K562 (cell line): ENCODE results near the gene SLC39A11. TPM values are rescaled to one million over a fixed set of nuclear protein-coding genes. Genes with fewer than 3 reads are reported as not detected.

Experiments used
- ATAC-seq: fragments of 200-7000 bp; cut with Tn5 transposase; 3 replicates; pipeline ENCODE4 v1.9.1; 2020; ENCODE audit warnings: moderate library complexity
- BruUV-seq: library from RNA; stranded (reverse); fragments of 400-500 nt; replicated peaks from 2 replicates; lab custom pipeline; 2021; lab: Mats Ljungman, UMichigan
- CTCF ChIA-PET: fragments of 300-600 bp; formaldehyde crosslinking; extraction: SDS; loops from one replicate; lab custom pipeline; 2021; ENCODE audit warnings: low intra/inter-chr PET ratio; lab: Yijun Ruan, JAX
- POLR2A ChIA-PET: fragments of 300-600, 350-650 bp; sonication (Branson Sonifier 250); formaldehyde crosslinking; extraction: SDS; loops from one replicate; lab custom pipeline; 2021; ENCODE audit warnings: antibody characterized with exemption, inconsistent platforms; lab: Yijun Ruan, JAX
- DNase-seq, 4 experiments: peaks; one replicate each; pipeline versions ENCODE4 v3.0.0 to v3.0.0-alpha.2; 2011 to 2018; ENCODE audit warnings: low spot score in 3 of 4, mixed read lengths in 3 of 4; ENCODE audit errors: extremely low read depth in 1 of 4
- FAIRE-seq: peaks from 2 replicates; lab custom pipeline; 2011; peaks lifted over from hg19 to GRCh38; lab: Jason Lieb, UNC
- H2AFZ ChIP-seq: 2 replicates; pipeline ENCODE4 v1.6.0; 2011; ENCODE audit warnings: low read depth, low read length, control low read depth, inconsistent platforms
- H3K27ac ChIP-seq: fragments of 200-600 bp; 3 replicates; pipeline ENCODE4 v1.8.0; 2011; ENCODE audit warnings: low read depth, mild to moderate bottlenecking, control low read depth, inconsistent platforms, low read length, moderate library complexity, mixed read lengths; ENCODE audit errors: extremely low read depth
- H3K27me3 ChIP-seq, 2 experiments: fragments of 300-600 bp in 1 of 2; 2 replicates in 1 of 2; 3 replicates in 1 of 2; pipeline versions ENCODE4 v1.6.0 to v1.8.0; 2011; ENCODE audit warnings: inconsistent platforms in 2 of 2, low read length in 2 of 2, mild to moderate bottlenecking in 1 of 2, mixed read lengths in 1 of 2, moderate library complexity in 1 of 2; ENCODE audit not compliant: control insufficient read depth in 2 of 2, insufficient read depth in 2 of 2
- H3K36me3 ChIP-seq: fragments of 300-600 bp; 3 replicates; pipeline ENCODE4 v1.8.0; 2011; ENCODE audit warnings: mild to moderate bottlenecking, low read length, inconsistent platforms; ENCODE audit not compliant: control insufficient read depth, insufficient read depth
- H3K4me1 ChIP-seq, 2 experiments: fragments of 200-600 bp in 1 of 2; replicated peaks in 1 of 2; 2 replicates in 1 of 2; 3 replicates in 1 of 2; pipeline versions ENCODE4 v1.5.1 to v1.8.0; 2011; ENCODE audit warnings: inconsistent platforms in 2 of 2, low read length in 2 of 2, mild to moderate bottlenecking in 1 of 2, mixed read lengths in 1 of 2, moderate library complexity in 1 of 2; ENCODE audit not compliant: control insufficient read depth in 2 of 2, insufficient read depth in 2 of 2
- H3K4me2 ChIP-seq: 2 replicates; pipeline ENCODE4 v1.6.1; 2011; ENCODE audit warnings: low read length, control low read depth, inconsistent platforms, mixed read lengths; ENCODE audit not compliant: insufficient read depth
- H3K4me3 ChIP-seq: fragments of 200-600 bp; sonication (generic), shearing (Covaris generic); 2 replicates; pipeline ENCODE4 v1.5.1; 2016; ENCODE audit warnings: control low read depth, inconsistent platforms
- H3K79me2 ChIP-seq: fragments of 200-600 bp; 3 replicates; pipeline ENCODE4 v1.8.0; 2011; ENCODE audit warnings: low read length, inconsistent platforms; ENCODE audit not compliant: control insufficient read depth, insufficient read depth
- H3K9ac ChIP-seq, 2 experiments: 2 replicates each; pipeline versions ENCODE4 v1.6.0 to v1.6.1; 2011; ENCODE audit warnings: low read depth in 2 of 2, low read length in 2 of 2, control low read depth in 1 of 2, inconsistent platforms in 1 of 2, mild to moderate bottlenecking in 1 of 2, mixed read lengths in 1 of 2; ENCODE audit not compliant: insufficient read depth in 1 of 2
- H3K9me1 ChIP-seq: one replicate; pipeline ENCODE4 v1.6.0; 2011; ENCODE audit warnings: inconsistent platforms, mild to moderate bottlenecking, low read length, moderate library complexity; ENCODE audit not compliant: control insufficient read depth, insufficient read depth
- H3K9me3 ChIP-seq: replicated peaks from 2 replicates; pipeline ENCODE4 v1.5.1; 2011; ENCODE audit warnings: low read depth, low read length, inconsistent platforms; ENCODE audit not compliant: control insufficient read depth, insufficient read depth
- H4K20me1 ChIP-seq: replicated peaks from 2 replicates; pipeline ENCODE4 v1.6.1; 2011; ENCODE audit warnings: low read length, inconsistent platforms, mixed read lengths; ENCODE audit not compliant: control insufficient read depth, insufficient read depth
- ARID1B ChIP-seq: fragments of 450-650 bp; IDR thresholded peaks from 2 replicates; pipeline ENCODE4 v1.6.1; 2016; ENCODE audit warnings: antibody characterized with exemption, mild to moderate bottlenecking, inconsistent platforms
- CCNT2 ChIP-seq: IDR thresholded peaks from 2 replicates; pipeline ENCODE4 v1.6.1; 2011; ENCODE audit warnings: borderline replicate concordance, low read depth, mild to moderate bottlenecking, moderate library complexity, mixed read lengths, low read length; ENCODE audit not compliant: insufficient read length; ENCODE audit errors: extremely low read depth
- CHD1 ChIP-seq: fragments of 200-600 bp; sonication (generic); IDR thresholded peaks from one replicate; pipeline ENCODE4 v1.6.1; 2012; ENCODE audit warnings: mild to moderate bottlenecking, moderate library complexity, low read length, inconsistent platforms
- CREM ChIP-seq: IDR thresholded peaks from 2 replicates; pipeline ENCODE4 v1.6.1; 2014; ENCODE audit warnings: antibody characterized with exemption, low read depth
- NFIC ChIP-seq: fragments of 450-650 bp; IDR thresholded peaks from 2 replicates; pipeline ENCODE4 v1.6.1; 2017; ENCODE audit warnings: mild to moderate bottlenecking, inconsistent platforms
- NFIX ChIP-seq: fragments of 250-450 bp; sonication (Bioruptor Pico); IDR thresholded peaks from 2 replicates; pipeline ENCODE4 v1.4.0; 2020; ENCODE audit warnings: low read depth, mild to moderate bottlenecking, moderate library complexity
- POLR2AphosphoS5 ChIP-seq: IDR thresholded peaks from 2 replicates; pipeline ENCODE4 v1.6.1; 2011; ENCODE audit warnings: mild to moderate bottlenecking, low read depth, low read length, moderate library complexity; ENCODE audit not compliant: control insufficient read depth, insufficient read depth
- RB1 ChIP-seq: fragments of 450-650 bp; IDR thresholded peaks from 2 replicates; pipeline ENCODE4 v1.6.1; 2017; ENCODE audit warnings: low read depth, mild to moderate bottlenecking
- SAFB ChIP-seq: fragments of 200-400 bp; formaldehyde crosslinking; IDR thresholded peaks from 2 replicates; pipeline ENCODE4 v1.6.1; 2017; ENCODE audit warnings: low read depth, low read length, borderline replicate concordance
- WGBS: fragments of 100-300 bp; shearing (Covaris generic); methylation state at CpG from one replicate; pipeline ENCODE4 v1.1.6; 2016; ENCODE audit warnings: low coverage, mixed read lengths; ENCODE audit not compliant: insufficient coverage; ENCODE audit errors: missing lambda C conversion rate; 5-methylcytosine and 5-hydroxymethylcytosine counted together
- in situ Hi-C: fragments of 300-500 bp; cut with MboI; formaldehyde crosslinking; loops from 4 replicates; pipeline ENCODE4 v1.15.0; 2018; ENCODE audit warnings: inconsistent platforms, mixed read lengths
- intact Hi-C: fragments of 100-400 bp; cut with micrococcal nuclease; formaldehyde crosslinking; loops from 2 replicates; pipeline ENCODE4 v1.14.2; 2022
- polyA plus RNA-seq, 8 experiments: library from polyadenylated mRNA; depleted of rRNA in 4 of 8; stranded (reverse) in 5 of 8; unstranded in 3 of 8; fragments of >200 nt; fragmentation: Nextera tagmentation in 2 of 8; fragmentation: Illumina TruSeq in 1 of 8; extraction: Ambion mirVana in 2 of 8; extraction: Trizol in 1 of 8; gene quantifications; 2 replicates each; pipeline versions ENCODE4 v1.2.1 to v1.2.3, GENCODE V29; 2011 to 2014; ENCODE audit warnings: inconsistent platforms in 1 of 8, missing spikeins in 1 of 8
- total RNA-seq, 7 experiments: library from RNA; depleted of rRNA in 6 of 7; stranded (reverse); fragments of >200 nt in 6 of 7; fragmentation: Illumina TruSeq in 2 of 7; extraction: Trizol in 2 of 7; gene quantifications; 2 replicates each; pipeline versions ENCODE4 v1.2.1 to v1.2.3, GENCODE V29; 2011 to 2021; ENCODE audit warnings: low replicate concordance in 1 of 7

SLC39A11 gene
- total and polyA plus RNA-seq, 9 of the 15 experiments (the other 6 are each of a cell fraction or from before 2014, with no cell fraction given): 10.5 to 26.4 (median 13.4) TPM

GRCh38 chr17:72928454-72929136, 163.9 kb downstream of the SLC39A11 start:
- Histone ChIP-seq H3K27ac (no peak overlapping the region), H3K4me2 (no peak overlapping the region), H3K4me3 (no peak overlapping the region), H3K36me3 (no peaks in the 10 kb centered on the region), H3K9me1 (no peaks in the 10 kb centered on the region), H2AFZ (no peak overlapping the region), H4K20me1 (no peaks in the 10 kb centered on the region; the same call in 1 of the 2 replicates), H3K79me2 (no peaks in the 10 kb centered on the region)
- ChIA-PET POLR2A (interaction anchor here (0.6 kb wide), 1 partner anchor 86 kb away, joined by 4 read pairs; no protein-coding TSS in a partner anchor), CTCF (no interaction called here)
- in situ Hi-C loops: no loop called here
- no TSS peak for BruUV-seq
- FAIRE-seq (no peak), DNase-seq (no peak), ATAC-seq (no peak)
- WGBS: 80% methylated on average over 7 of the region's 7 CpGs
- intact Hi-C loops: no loop called here
- TF ChIP-seq RB1: no peak
- no peak for TF ChIP-seq NFIX
- no peak for TF ChIP-seq CCNT2
- no peak for TF ChIP-seq ARID1B
- no peak for TF ChIP-seq SAFB
- TF ChIP-seq NFIC: no peak
- TF ChIP-seq POLR2AphosphoS5: no peak
- TF ChIP-seq CHD1: no peak
- no peak for TF ChIP-seq CREM
- TF ChIP-seq, all 486 proteins: peak for 0
- H3K9ac ChIP-seq: no peak overlapping the region
- H3K4me1 ChIP-seq: no peaks in the 10 kb centered on the region
- H3K27me3 ChIP-seq: no peaks in the 10 kb centered on the region; a peak in 1 of 5 replicates
- H3K9me3 ChIP-seq: no peaks in the 10 kb centered on the region
